ENCODE data around the gene NRCAM.
A peak's percentile ranks its signal among the peaks of the same experiment; 100 is the strongest.
"Not testable (repeated sequence)": the region's sequence is repeated elsewhere in the genome, so short reads cannot be mapped to it uniquely, and the experiment has no call there.

Gene NRCAM

GRCh38 chr7:108395426-108395825, 60.8 kb downstream of the NRCAM start:
- DNase-seq (ENCODE audit: low read depth), result no peak

- DNase-seq (ENCODE audit: low read depth), result not testable (repeated sequence)
Observed at GRCh38 chr7:108393097-108393496, 63.1 kb downstream of the NRCAM start.

GRCh38 chr7:108387686-108388085, 68.5 kb downstream of the NRCAM start:
- DNase-seq (ENCODE audit: low read depth), result not testable (repeated sequence)

GRCh38 chr7:108385834-108386422, 70.3 kb downstream of the NRCAM start:
- DNase-seq (ENCODE audit: low read depth), result no peak

- no peak for DNase-seq (ENCODE audit: low read depth)
Observed at GRCh38 chr7:108384716-108385483, 71.3 kb downstream of the NRCAM start.

- no peak for DNase-seq (ENCODE audit: low read depth)
Observed at GRCh38 chr7:108382932-108383331, 73.3 kb downstream of the NRCAM start.

- DNase-seq (ENCODE audit: low read depth), result no peak
Observed at GRCh38 chr7:108380517-108380916, 75.7 kb downstream of the NRCAM start.

- DNase-seq (ENCODE audit: low read depth), result no peak
Observed at GRCh38 chr7:108376206-108376605, 80.0 kb downstream of the NRCAM start.

- DNase-seq (ENCODE audit: low read depth), result no peak
Observed at GRCh38 chr7:108375668-108376067, 80.6 kb downstream of the NRCAM start.

- DNase-seq (ENCODE audit: low read depth), result no peak
Observed at GRCh38 chr7:108374899-108375298, 81.3 kb downstream of the NRCAM start.

GRCh38 chr7:108372618-108373017, 83.6 kb downstream of the NRCAM start:
- DNase-seq (ENCODE audit: low read depth), result no peak

GRCh38 chr7:108370616-108371015, 85.6 kb downstream of the NRCAM start:
- DNase-seq (ENCODE audit: low read depth), result no peak

- DNase-seq (ENCODE audit: low read depth), result no peak
Observed at GRCh38 chr7:108368466-108368865, 87.8 kb downstream of the NRCAM start.

GRCh38 chr7:108367946-108368345, 88.3 kb downstream of the NRCAM start:
- no peak for DNase-seq (ENCODE audit: low read depth)

- DNase-seq (ENCODE audit: low read depth), result no peak
Observed at GRCh38 chr7:108367314-108367713, 88.9 kb downstream of the NRCAM start.

- no peak for DNase-seq (ENCODE audit: low read depth)
Observed at GRCh38 chr7:108363659-108364058, 92.6 kb downstream of the NRCAM start.

GRCh38 chr7:108360058-108360800, 96.0 kb downstream of the NRCAM start:
- DNase-seq (ENCODE audit: low read depth), result no peak

GRCh38 chr7:108358553-108358952, 97.7 kb downstream of the NRCAM start:
- DNase-seq (ENCODE audit: low read depth), result peak; percentile 54

GRCh38 chr7:108351729-108352131, 104.5 kb downstream of the NRCAM start:
- no peak for DNase-seq (ENCODE audit: low read depth)

- peak; percentile 55 for DNase-seq (ENCODE audit: low read depth)
Observed at GRCh38 chr7:108348913-108349312, 107.3 kb downstream of the NRCAM start.

- DNase-seq (ENCODE audit: low read depth), result peak; percentile 60
Observed at GRCh38 chr7:108347616-108348015, 108.6 kb downstream of the NRCAM start.

GRCh38 chr7:108345710-108346336, 110.4 kb downstream of the NRCAM start:
- DNase-seq (ENCODE audit: low read depth), result no peak
